PFSK-1 (cell line): ENCODE results near the gene ZNF837.

Experiments used
- FOXP2 ChIP-seq: optimal IDR thresholded peaks from 2 replicates; pipeline ENCODE3; 2011; ENCODE audit warnings: borderline replicate concordance, control low read depth, inconsistent platforms; ENCODE audit not compliant: insufficient read depth; ENCODE audit errors: extremely low read length, extremely low read depth
- POLR2AphosphoS5 ChIP-seq: IDR thresholded peaks from 2 replicates; pipeline ENCODE4 v1.6.1; 2012; ENCODE audit warnings: low read depth, mild to moderate bottlenecking, control low read depth, low read length, moderate library complexity
- REST ChIP-seq, 2 experiments: IDR thresholded peaks; 2 replicates each; pipeline versions ENCODE4 v1.6.1 to v1.8.0; 2011 to 2012; ENCODE audit warnings: low read depth in 2 of 2, low read length in 2 of 2, control low read depth in 1 of 2, inconsistent platforms in 1 of 2, mild to moderate bottlenecking in 1 of 2, moderate library complexity in 1 of 2; ENCODE audit not compliant: insufficient read depth in 1 of 2
- SIN3A ChIP-seq: IDR thresholded peaks from 2 replicates; pipeline ENCODE4 v1.6.1; 2012; ENCODE audit warnings: mild to moderate bottlenecking, low read length, moderate library complexity, borderline replicate concordance; ENCODE audit not compliant: insufficient read depth
- TAF1 ChIP-seq: IDR thresholded peaks from 2 replicates; pipeline ENCODE4 v1.6.1; 2012; ENCODE audit warnings: low read length, control low read depth, borderline replicate concordance; ENCODE audit not compliant: insufficient read depth

DNA sequence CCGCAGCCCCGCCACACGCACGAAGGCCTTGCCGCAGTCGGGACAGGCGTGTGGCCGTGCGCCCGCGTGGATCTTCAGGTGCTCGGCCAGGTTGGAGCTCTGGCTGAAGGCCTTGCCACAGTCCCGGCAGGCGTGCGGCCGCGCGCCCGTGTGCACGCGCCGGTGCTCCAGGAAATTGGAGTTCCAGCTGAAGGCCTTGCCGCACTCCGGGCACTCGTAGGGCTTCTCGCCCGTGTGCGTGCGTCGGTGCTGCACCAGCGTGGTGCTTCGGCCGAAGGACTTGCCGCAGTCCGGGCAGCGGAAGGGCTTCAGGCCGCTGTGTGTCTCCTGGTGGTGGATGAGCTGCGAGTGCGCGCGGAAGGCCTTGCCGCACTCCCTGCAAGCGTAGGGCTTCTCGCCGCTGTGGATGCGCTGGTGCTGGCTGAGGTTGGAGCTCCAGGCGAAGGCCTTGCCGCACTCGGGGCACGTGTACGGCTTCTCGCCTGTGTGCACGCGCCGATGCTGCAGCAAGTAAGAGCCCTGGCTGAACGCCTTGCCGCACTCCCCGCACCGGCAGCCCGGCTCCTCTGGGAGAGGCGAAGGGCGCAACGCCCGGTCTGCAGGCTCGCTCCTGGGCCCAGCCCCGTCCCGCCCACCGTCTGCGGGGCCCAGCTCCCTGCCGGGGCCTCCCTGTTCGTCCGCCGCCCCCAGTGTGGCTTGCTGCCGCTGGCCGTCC, 23.9 kb downstream of the ZNF837 start:
- no peak for TF ChIP-seq REST (IDR thresholded peaks at IDR 0.05; ENCODE audit: insufficient read depth in 1 of 2, low read depth in 2 of 2, low read length in 2 of 2)
- TF ChIP-seq TAF1, result no peak
- no peak for TF ChIP-seq POLR2AphosphoS5
- no peak for TF ChIP-seq SIN3A
- no peak for TF ChIP-seq FOXP2
